ENCODE results near the gene SNRNP200. TPM values are rescaled to one million over a fixed set of nuclear protein-coding genes. Genes with fewer than 3 reads are reported as not detected.

SNRNP200 gene
- total RNA-seq, 6 donors from 2014 or later: 80.9 to 177 (median 90.9) TPM

DNA sequence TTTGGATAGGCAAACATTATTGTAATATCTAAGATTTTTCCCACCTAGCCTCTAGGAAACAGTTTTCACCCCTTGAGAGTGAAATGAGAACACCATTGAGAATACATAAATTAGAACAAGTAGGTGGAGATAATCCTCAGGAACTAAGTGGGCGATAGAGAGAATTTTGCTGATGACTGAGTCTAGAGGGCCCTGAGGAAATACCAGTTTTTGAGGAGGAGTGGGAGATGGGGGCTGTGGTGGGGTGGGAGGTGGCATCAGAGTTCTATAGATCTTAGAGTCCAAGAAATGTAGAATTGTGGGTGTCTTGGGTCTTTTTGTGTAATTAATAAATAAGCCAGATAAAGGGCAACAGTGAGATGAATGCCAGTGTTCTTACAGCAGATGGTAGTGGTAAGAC, 42.0 kb upstream of the SNRNP200 start:
- H3K4me1 ChIP-seq: no peaks in the 10 kb centered on the region
- ATAC-seq (ENCODE audit: low FRiP score in 2 of 2): no peak
- H3K27ac ChIP-seq: no peak overlapping the region
- 89 to 93% methylated on average over 1 of the region's 1 CpG for WGBS, 2 donors
- H3K9me3 ChIP-seq: no peaks in the 10 kb centered on the region
- no peak for DNase-seq
- no peaks in the 10 kb centered on the region for H3K27me3 ChIP-seq
- no peak overlapping the region for H3K4me3 ChIP-seq
- no peaks in the 10 kb centered on the region for H3K36me3 ChIP-seq
- TF ChIP-seq POLR2AphosphoS5 (IDR thresholded peaks at IDR 0.05) (no peak), EP300 (IDR thresholded peaks at IDR 0.05) (no peak), POLR2A (IDR thresholded peaks at IDR 0.05) (no peak)
- TF ChIP-seq, protein P1, sequence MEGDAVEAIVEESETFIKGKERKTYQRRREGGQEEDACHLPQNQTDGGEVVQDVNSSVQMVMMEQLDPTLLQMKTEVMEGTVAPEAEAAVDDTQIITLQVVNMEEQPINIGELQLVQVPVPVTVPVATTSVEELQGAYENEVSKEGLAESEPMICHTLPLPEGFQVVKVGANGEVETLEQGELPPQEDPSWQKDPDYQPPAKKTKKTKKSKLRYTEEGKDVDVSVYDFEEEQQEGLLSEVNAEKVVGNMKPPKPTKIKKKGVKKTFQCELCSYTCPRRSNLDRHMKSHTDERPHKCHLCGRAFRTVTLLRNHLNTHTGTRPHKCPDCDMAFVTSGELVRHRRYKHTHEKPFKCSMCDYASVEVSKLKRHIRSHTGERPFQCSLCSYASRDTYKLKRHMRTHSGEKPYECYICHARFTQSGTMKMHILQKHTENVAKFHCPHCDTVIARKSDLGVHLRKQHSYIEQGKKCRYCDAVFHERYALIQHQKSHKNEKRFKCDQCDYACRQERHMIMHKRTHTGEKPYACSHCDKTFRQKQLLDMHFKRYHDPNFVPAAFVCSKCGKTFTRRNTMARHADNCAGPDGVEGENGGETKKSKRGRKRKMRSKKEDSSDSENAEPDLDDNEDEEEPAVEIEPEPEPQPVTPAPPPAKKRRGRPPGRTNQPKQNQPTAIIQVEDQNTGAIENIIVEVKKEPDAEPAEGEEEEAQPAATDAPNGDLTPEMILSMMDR (IDR thresholded peaks at IDR 0.05): no peak

DNA sequence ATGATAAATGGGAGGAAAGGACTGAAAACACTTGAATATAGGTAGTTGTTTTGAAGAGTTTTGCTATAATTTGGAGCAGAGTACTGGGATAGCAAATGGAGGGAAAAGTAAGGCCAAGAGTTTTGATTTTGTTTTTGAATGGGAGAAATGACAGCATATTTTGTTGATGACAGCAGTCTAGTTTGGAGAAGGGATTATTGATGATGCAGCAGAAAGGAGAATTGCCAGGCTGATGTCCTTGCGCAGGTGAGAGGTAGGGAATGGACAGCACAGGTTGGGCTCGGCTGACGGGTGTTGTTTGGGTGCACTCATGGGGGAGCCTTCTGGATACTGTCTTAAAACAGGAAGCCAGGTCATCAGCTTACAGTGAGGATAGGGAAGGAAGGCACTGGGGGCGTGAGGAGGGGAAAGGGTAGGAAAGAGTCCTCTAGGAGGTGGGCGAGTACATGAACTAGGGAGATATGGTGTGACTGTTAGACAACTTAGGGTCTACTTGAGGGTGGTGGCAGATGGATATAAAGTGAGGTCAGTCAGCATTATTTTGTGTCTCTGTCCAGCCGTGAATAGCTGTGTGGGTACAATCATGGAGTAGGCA, 40.6 kb upstream of the SNRNP200 start:
- H3K4me3 ChIP-seq: no peak overlapping the region
- H3K9me3 ChIP-seq: no peaks in the 10 kb centered on the region

DNA sequence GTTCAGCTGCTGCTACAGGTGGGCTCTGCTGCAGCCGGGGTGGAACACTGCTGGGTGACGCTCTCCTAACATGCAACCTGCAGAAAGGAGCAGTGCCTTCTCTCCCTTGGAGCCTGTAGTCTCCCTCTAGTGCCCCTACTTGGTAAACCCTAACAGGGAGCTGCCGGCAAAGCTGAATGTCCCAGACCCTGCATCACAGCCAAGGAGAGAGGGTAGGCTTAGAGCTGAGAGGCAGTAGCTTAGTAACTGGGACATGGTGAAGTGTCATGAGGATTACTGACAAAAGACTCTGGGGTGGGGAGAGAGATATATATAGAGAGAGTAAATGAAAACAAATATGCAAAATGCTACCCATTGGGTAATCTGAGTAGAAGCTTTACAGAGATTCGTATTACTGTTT, 40.1 kb upstream of the SNRNP200 start:
- ATAC-seq (ENCODE audit: low FRiP score in 2 of 2): no peak
- H3K9me3 ChIP-seq: no peaks in the 10 kb centered on the region

More for the DNA sequence above, 40.6 kb upstream of the SNRNP200 start:
- Histone ChIP-seq H3K27me3 (no peaks in the 10 kb centered on the region), H3K36me3 (no peaks in the 10 kb centered on the region), H3K4me1 (no peaks in the 10 kb centered on the region), H3K27ac (no peak overlapping the region)
- WGBS, 2 donors: 88 to 95% methylated on average over 6 of the region's 6 CpGs
- no peak for DNase-seq
- no peak for ATAC-seq (ENCODE audit: low FRiP score in 2 of 2)
- TF ChIP-seq POLR2AphosphoS5 (IDR thresholded peaks at IDR 0.05) (no peak), POLR2A (IDR thresholded peaks at IDR 0.05) (no peak)
- TF ChIP-seq, protein P1 (IDR thresholded peaks at IDR 0.05): no peak

DNA sequence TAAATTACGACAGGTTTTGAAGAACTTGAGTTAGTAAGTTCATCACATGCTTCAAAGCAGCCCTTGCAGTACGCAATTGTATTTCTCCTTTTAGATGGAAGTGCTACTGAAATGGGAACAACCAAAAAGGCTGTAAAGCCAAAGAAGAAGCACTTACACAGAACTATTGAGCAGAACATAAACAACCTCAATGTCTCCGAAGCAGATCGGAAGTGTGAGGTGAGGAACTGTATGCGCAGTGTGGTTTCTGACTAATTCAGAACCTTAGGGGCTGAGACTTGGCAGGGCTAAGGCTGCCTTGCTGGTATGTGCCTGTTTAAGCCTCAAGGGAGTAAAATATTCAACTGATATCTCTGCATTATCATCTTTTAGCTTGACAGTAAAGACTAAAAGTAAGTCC, 38.7 kb upstream of the SNRNP200 start:
- DNase-seq (peak in 1 of 2 donors; percentile 32), ATAC-seq (ENCODE audit: low FRiP score in 2 of 2) (peak; percentile 27 to 48)
- TF ChIP-seq EP300 (IDR thresholded peaks at IDR 0.05) (no peak), POLR2AphosphoS5 (IDR thresholded peaks at IDR 0.05) (peak in 1 of 2 donors; percentile 31)
- H3K36me3 ChIP-seq: no peaks in the 10 kb centered on the region
- no peaks in the 10 kb centered on the region for H3K27me3 ChIP-seq
- peak overlapping the region in 3 of 4 donors; percentile 22 to 71 (median 65) for H3K27ac ChIP-seq
- no peaks in the 10 kb centered on the region for H3K4me1 ChIP-seq
- WGBS, 2 donors: 70 to 88% methylated on average over 5 of the region's 5 CpGs
- H3K4me3 ChIP-seq: no peak overlapping the region
- H3K9me3 ChIP-seq: no peaks in the 10 kb centered on the region

More for the DNA sequence above, 40.1 kb upstream of the SNRNP200 start:
- no peak for DNase-seq
- Histone ChIP-seq H3K36me3 (no peaks in the 10 kb centered on the region), H3K4me3 (no peak overlapping the region), H3K4me1 (no peaks in the 10 kb centered on the region), H3K27me3 (no peaks in the 10 kb centered on the region), H3K27ac (peak overlapping the region in 1 of 4 donors; percentile 26)
- no peak for TF ChIP-seq EP300 (IDR thresholded peaks at IDR 0.05)
- TF ChIP-seq, protein P1 (IDR thresholded peaks at IDR 0.05): no peak
- no peak for TF ChIP-seq POLR2A (IDR thresholded peaks at IDR 0.05)
- no peak for TF ChIP-seq POLR2AphosphoS5 (IDR thresholded peaks at IDR 0.05)
- 76 to 82% methylated on average over 2 to 4 of the region's 4 CpGs for WGBS, 2 donors

- Histone ChIP-seq H3K9me3 (no peaks in the 10 kb centered on the region), H3K27me3 (no peaks in the 10 kb centered on the region), H3K4me3 (no peak overlapping the region), H3K4me1 (no peaks in the 10 kb centered on the region), H3K27ac (no peak overlapping the region), H3K36me3 (no peaks in the 10 kb centered on the region)
- 70 to 87% methylated on average over 6 of the region's 6 CpGs for WGBS, 2 donors
- TF ChIP-seq EP300 (IDR thresholded peaks at IDR 0.05) (no peak), POLR2A (IDR thresholded peaks at IDR 0.05) (peak in 1 of 4 donors; percentile 18)
- DNase-seq (no peak), ATAC-seq (ENCODE audit: low FRiP score in 2 of 2) (no peak)
Observed at GRCh38 chr2:96342085-96342484, 36.7 kb upstream of the SNRNP200 start.

DNA sequence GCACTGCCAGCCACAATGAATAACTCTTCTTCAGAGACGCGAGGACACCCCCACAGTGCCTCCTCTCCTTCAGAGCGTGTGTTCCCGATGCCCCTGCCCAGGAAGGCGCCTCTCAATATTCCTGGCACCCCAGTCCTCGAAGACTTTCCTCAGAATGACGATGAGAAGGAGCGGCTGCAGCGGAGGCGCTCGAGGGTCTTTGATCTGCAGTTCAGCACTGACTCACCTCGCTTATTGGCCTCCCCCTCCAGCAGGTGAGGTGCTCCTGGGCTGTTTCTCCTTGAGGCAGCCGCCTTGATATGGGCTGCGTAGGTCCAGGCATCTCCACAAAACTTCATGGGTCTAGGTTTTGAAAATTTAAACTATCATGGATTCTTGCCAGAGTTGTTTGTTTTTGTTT, 36.3 kb upstream of the SNRNP200 start:
- Histone ChIP-seq H3K27ac (peak overlapping the region in 1 of 4 donors; percentile 8), H3K36me3 (no peaks in the 10 kb centered on the region), H3K4me3 (no peak overlapping the region), H3K4me1 (peaks cover 0 to under 1% (median 0%) of the 10 kb centered on the region in 4 donors), H3K27me3 (no peaks in the 10 kb centered on the region), H3K9me3 (no peaks in the 10 kb centered on the region)
- DNase-seq (no peak), ATAC-seq (ENCODE audit: low FRiP score in 2 of 2) (no peak)
- TF ChIP-seq POLR2AphosphoS5 (IDR thresholded peaks at IDR 0.05) (no peak), POLR2A (IDR thresholded peaks at IDR 0.05) (no peak), EP300 (IDR thresholded peaks at IDR 0.05) (no peak)
- TF ChIP-seq, protein P1 (IDR thresholded peaks at IDR 0.05): no peak
- 92% methylated on average over 12 to 14 of the region's 14 CpGs for WGBS, 2 donors
